ENCODE measurements around the gene ST8SIA5.

ST8SIA5 gene

GRCh38 chr18:46705521-46705920, 51.3 kb downstream of the ST8SIA5 start:
- DNase-seq: no peak

GRCh38 chr18:46704816-46705215, 52.0 kb downstream of the ST8SIA5 start:
- DNase-seq: no peak

DNA sequence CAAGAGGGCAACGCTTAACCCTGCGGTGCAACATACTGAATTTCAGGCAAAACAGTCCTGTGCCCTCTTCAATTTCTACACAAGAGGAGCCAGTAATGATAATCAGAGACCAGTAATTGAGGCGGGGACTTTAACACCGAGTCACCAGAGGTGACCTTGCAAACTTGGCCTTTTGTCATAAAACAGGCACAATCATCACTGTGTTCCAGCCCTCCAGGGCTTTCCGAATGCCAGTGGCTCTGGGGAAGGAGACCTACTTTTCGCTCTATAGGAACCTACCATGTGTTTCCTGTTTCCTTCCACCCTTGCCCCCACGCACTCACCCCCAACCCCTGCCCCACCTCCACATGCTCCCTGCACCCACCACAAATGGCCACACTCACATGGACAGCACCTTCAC, 52.7 kb downstream of the ST8SIA5 start:
- DNase-seq: no peak

- DNase-seq: peak; percentile 41 to 88
Measured at GRCh38 chr18:46702471-46702870, 54.4 kb downstream of the ST8SIA5 start.

DNA sequence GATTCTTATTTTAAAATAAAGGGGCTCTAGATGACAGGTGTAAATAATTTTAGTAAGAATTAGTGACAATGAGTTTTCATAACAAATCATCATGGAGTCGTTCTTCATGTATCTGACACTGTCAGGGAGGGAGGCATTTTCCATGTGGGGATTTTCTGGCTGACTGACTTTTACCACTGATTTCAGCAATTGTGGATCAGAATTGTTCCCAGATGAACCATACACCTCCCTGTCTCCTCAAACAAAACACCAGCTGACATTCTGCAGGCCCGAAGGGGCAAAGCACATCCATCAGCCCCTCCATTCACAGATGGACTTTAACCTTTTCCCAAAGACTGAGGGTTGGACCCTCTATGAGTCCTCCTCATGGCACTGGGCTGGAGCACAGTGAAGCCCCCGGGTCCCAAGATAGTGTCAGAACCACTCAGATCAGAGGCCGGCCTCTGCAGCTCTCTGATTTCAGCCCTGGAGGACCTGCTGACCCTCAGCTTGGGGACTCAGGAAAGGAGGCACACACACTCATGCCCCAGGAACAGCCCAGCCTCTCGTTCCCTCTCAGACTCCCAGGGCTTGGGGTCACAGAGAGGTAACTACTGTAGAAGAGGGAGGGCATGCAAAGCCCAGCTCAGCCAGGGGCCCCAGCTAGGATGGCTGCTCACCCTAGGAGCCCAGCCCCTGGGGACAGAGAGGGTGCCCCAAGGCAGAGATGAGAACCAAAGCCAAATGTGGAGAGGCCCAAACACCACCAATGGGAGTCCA, 56.6 kb downstream of the ST8SIA5 start:
- DNase-seq: peak in 1 of 2 experiments; percentile 58

GRCh38 chr18:46696702-46697101, 60.2 kb downstream of the ST8SIA5 start:
- DNase-seq: no peak

DNA sequence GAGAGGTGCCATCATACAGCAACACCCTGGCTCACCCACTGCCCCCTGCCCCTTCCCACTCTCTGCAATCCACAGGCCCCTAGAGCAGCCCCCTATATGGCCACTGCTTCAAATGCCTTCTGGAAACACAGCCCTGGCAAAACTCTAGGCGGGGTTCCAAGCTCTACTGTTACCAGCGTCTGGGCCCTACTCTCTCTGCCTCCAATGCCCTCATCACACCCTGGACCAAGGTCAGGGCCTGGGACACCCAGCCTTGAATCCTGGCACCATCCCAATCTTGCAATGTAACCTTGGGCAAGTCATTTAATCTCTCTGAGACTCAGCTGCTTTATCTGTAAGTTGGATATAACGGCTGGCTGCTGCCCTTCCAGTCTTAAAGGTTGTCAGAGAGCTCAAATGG, 60.6 kb downstream of the ST8SIA5 start:
- DNase-seq: no peak

DNA sequence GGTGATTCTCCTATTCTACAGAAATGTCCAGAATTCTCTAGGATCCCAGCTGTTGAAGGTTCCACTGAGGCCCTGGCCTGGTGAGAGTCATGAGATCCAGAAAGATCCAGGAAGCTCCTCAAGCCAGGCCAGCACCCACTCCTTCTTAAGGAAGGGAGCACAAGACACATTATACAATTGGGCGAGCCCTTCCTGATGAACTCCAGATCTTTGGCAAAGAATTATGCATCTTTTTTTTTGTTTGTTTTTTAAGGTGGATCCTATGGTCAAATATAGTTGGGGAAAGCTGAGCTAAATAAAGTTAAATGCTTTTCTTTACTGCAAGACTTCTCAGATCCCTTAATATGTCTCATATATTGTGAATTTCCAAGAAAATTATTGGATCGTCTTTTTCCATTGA, 62.9 kb downstream of the ST8SIA5 start:
- no peak for DNase-seq

DNA sequence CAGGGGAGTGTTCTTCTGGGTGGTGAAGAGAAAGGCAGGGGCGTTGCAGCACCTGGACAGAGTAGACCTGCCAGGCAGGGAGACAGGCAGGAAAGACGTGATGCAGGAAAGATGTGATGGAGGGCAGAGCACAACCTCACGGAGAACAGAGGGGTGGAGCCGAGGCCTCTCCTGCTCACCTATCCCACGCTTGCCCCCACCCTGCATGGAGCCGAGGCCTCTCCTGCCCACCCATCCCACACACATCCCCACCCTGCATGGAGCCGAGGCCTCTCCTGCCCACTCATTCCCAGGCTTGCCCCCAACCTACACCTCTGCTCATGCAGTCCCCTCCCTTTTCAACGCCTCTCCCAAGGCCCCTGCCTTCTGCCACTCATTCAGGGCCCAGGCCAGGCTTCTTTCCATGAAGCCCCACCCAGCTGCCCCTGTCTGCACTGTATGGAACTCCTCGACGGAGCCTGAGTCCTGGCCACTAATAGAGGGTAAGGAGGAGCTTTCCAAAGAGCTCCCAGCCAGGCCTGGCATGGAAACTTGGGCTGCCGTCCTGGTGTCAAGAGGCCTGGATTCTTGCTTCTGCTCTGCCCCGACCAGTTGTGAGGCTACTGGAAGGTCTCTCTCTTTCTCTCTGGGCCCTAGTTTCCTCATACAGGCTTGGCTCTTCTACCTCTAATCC, 67.9 kb downstream of the ST8SIA5 start:
- no peak for DNase-seq

GRCh38 chr18:46686186-46686585, 70.7 kb downstream of the ST8SIA5 start:
- no peak for DNase-seq

DNA sequence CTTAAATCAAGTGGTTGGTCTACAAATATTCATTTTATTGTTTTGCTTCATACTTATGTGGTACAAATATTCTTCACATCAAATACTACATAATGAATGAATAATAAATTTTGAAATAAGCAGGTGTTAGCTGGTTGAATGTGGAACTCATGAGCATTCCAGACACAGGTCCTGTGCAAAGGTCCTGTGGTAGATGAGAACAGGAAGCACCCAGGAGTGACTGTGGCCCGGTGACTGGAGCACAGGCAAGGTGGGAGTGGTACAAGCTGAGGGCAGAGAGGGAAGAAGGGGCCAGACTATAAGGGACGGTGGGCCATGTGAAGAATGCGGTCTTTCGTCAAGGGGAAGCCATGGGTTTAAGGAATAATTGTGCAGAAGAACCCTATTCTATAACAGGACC, 73.6 kb downstream of the ST8SIA5 start:
- no peak for DNase-seq

DNA sequence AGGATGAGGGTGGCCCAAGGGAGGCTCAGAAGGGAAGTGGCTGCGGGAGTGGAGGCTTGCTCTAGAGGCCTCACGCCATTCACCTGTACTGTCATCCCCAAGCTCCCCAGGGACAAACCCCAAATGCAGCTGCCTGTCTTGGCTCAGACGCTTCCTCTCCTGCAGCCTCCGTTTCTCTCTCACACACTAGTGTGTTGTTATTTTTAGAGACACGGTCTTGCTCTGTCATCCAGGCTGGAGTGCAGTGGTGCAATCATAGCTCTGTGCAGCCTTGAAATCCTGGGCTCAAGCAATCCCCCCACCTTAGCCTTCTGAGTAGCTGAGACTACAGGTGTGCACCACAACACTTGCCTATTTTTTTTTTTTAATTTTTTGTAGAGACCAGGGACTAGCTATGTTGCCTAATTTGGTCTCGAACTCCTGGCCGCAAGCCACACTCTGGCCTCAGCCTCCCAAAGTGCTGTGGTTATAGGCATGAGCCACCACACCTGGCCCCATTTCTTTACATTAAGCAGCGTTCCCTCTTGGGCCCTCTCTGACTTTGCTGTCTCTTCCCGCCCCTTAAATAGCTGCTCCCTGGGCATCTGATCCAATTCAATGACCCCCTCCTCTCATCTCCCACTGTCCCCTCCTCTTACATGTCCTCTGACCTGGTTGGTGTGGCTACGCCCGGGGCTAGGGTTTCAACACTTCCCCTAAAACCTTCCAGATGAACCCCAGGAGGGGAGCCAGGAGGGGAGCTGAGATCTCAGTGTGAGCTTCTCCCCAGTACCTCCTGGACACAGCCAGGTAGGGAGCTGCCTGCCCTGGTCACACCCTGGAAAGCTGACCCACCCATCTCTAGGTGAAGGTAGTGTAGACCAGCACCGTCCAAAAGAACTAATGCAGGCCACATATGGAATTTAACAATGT, 75.8 kb downstream of the ST8SIA5 start:
- no peak for DNase-seq

GRCh38 chr18:46679846-46680598, 76.8 kb downstream of the ST8SIA5 start:
- DNase-seq: no peak

- no peak for DNase-seq
Measured at GRCh38 chr18:46678785-46679399, 78.0 kb downstream of the ST8SIA5 start.

DNA sequence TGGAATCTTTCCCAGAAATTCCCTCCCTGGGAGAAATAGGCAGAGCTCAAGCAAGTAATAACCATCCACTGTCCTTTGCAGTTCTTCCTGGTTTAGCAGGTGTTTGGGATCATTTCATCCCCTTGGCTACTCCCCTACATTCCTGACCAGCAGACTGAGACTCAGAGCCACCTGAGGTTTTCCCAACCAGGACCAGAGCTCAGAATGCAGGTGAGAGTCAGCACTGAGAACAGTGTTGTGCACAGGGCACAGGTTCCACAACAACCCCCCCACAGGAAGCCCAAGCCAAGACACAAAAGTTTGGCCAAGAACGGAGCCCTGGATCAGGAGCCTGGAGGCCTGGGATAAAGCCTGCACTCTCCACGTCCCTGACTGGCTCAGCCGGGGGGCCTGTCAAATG, 78.8 kb downstream of the ST8SIA5 start:
- DNase-seq: no peak

DNA sequence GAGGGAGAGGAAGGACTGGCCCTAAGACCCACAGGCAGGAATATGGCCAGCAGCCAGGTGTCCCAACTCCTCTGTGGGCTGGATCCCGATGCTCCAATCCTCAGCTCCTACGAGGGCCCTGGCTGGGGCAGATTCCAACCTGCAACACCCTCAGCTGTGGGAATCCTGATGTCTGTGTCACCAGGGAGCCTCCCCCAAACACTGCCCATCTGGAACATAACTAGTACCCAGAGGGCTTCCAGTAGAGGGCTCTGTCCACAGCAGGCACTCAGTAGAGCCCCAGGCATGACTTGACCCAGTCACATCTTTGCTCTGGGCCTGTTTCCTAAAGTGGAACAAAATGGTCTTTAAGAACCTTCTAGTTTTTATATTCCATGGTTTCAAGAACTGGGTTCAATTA, 79.2 kb downstream of the ST8SIA5 start:
- no peak for DNase-seq

DNA sequence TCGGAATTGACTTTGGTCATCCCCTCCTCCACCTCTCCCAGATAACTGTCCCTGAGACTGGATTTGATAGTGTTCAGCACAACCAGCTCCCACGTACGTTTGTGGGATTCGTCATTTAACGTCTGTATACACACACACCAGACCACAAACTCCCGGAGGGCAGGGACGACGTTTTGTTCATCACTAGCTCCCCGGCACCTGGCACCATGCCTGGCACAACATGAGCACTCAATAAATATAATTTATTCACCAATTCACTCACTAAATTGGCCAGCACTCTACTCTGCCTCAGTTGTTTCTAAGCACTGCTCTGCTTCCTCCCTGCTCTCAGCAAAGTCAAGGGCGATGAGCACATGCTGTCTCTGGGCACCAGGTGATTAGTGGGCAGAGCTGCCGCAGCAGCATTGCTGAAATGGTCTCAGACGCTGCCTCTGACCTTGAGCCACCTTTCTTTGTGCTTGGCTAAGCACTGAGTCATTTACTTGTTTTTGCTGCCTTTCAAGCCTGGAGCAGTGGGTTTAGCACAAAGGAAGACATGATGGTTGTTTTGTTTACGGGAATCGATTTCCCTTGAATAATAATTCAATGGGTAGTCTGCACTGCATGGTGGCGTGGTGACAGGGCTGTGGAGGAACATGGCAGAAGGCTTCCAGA, 80.5 kb downstream of the ST8SIA5 start:
- no peak for DNase-seq

DNA sequence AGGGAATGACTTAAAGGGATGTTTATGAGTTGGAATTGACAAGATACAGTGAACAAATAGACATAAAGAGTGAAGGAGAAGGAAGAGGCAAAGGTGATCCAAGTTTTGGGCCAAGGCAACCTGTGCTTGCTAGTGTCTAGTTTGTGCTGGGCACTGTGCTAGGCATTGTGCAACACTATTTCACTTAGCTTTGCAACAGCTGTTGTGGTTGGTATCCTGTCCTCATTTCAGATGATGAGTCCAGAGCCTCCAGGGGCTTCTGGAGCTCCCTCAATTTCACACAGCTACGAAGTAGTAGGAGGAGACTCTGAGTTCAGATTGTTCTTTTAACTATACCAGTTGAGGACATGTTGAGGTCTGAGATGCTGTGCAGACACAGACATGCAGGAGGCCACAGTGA, 81.7 kb downstream of the ST8SIA5 start:
- no peak for DNase-seq

GRCh38 chr18:46672062-46672970, 84.5 kb downstream of the ST8SIA5 start:
- DNase-seq: no peak

- DNase-seq: no peak
Measured at GRCh38 chr18:46668694-46669093, 88.2 kb downstream of the ST8SIA5 start.

GRCh38 chr18:46668135-46668534, 88.7 kb downstream of the ST8SIA5 start:
- no peak for DNase-seq

All from cerebellar nuclear complex (tissue), 1 donor.